NCI-H2227 (cell line): Measurements from ENCODE around the gene CD48.

ENCODE experiments used
- DNase-seq: peaks from one replicate; lab custom pipeline; 2025; ENCODE audit not compliant: unreplicated experiment; lab: John Stamatoyannopoulos, UW

CD48 gene

GRCh38 chr1:160711602-160712311 is at the start of gene CD48:
Gene CD48, minus strand, starts transcription at chr1:160711822. Its CDS starts 59 bp downstream, at chr1:160711763.
- DNase-seq = no peak

GRCh38 chr1:160761046-160761445 is 49.4 kb upstream of the CD48 start:
- no peak for DNase-seq

GRCh38 chr1:160759740-160760139 is 48.1 kb upstream of the CD48 start:
- DNase-seq = no peak

GRCh38 chr1:160758521-160758920 is 46.9 kb upstream of the CD48 start:
- no peak for DNase-seq

GRCh38 chr1:160756849-160757201 is 45.2 kb upstream of the CD48 start:
- no peak for DNase-seq

- no peak for DNase-seq
These were observed 44.6 kb upstream of the CD48 start for GRCh38 chr1:160755911-160756848.

- DNase-seq = no peak
These were observed 43.8 kb upstream of the CD48 start for GRCh38 chr1:160755461-160755860.

- no peak for DNase-seq
These were observed 42.0 kb upstream of the CD48 start for GRCh38 chr1:160753594-160753993.

- no peak for DNase-seq
These were observed 41.3 kb upstream of the CD48 start for GRCh38 chr1:160752924-160753323.

- no peak for DNase-seq
These were observed 40.8 kb upstream of the CD48 start for GRCh38 chr1:160752406-160752805.

- DNase-seq = no peak
These were observed 39.0 kb upstream of the CD48 start for GRCh38 chr1:160750608-160751007.

- DNase-seq = no peak
These were observed 37.3 kb upstream of the CD48 start for GRCh38 chr1:160748878-160749269.

- no peak for DNase-seq
These were observed 36.7 kb upstream of the CD48 start for GRCh38 chr1:160748181-160748877.

- DNase-seq = no peak
These were observed 36.1 kb upstream of the CD48 start for GRCh38 chr1:160747717-160748116.

- DNase-seq = no peak
These were observed 35.3 kb upstream of the CD48 start for GRCh38 chr1:160746836-160747500.

GRCh38 chr1:160745551-160745950 is 33.9 kb upstream of the CD48 start:
- DNase-seq = no peak

- DNase-seq = no peak
These were observed 33.4 kb upstream of the CD48 start for GRCh38 chr1:160744852-160745520.

GRCh38 chr1:160744199-160744851 is 32.7 kb upstream of the CD48 start:
- DNase-seq = no peak

GRCh38 chr1:160743266-160743665 is 31.6 kb upstream of the CD48 start:
- no peak for DNase-seq
